Gastroesophageal sphincter (tissue), 3 donors: Measurements from ENCODE around the gene FRMD5.
"Not testable (repeated sequence)": the region's sequence is repeated elsewhere in the genome, so short reads cannot be mapped to it uniquely, and the experiment has no call there.

Experiments
- POLR2A ChIP-seq, 2 donors: fragments of 450-650 bp; IDR thresholded peaks; one replicate each; pipeline ENCODE4 v1.6.1; 2017; ENCODE audit warnings: antibody characterized with exemption in 2 of 2, mild to moderate bottlenecking in 2 of 2, moderate library complexity in 1 of 2
- TF ChIP-seq, protein P1 (sequence below), 4 experiments: fragments of 200-600 bp in 2 of 4; fragments of 450-650 bp in 2 of 4; sonication (generic) in 1 of 4; IDR thresholded peaks; one replicate each; pipeline ENCODE4 v1.5.1; 2017 to 2019; ENCODE audit warnings: antibody characterized with exemption in 4 of 4, mild to moderate bottlenecking in 2 of 4, moderate library complexity in 2 of 4

GRCh38 chr15:43866636-43867035, 328.4 kb downstream of the FRMD5 start:
- TF ChIP-seq POLR2A (IDR thresholded peaks at IDR 0.05), result not testable (repeated sequence)
- TF ChIP-seq, protein P1, sequence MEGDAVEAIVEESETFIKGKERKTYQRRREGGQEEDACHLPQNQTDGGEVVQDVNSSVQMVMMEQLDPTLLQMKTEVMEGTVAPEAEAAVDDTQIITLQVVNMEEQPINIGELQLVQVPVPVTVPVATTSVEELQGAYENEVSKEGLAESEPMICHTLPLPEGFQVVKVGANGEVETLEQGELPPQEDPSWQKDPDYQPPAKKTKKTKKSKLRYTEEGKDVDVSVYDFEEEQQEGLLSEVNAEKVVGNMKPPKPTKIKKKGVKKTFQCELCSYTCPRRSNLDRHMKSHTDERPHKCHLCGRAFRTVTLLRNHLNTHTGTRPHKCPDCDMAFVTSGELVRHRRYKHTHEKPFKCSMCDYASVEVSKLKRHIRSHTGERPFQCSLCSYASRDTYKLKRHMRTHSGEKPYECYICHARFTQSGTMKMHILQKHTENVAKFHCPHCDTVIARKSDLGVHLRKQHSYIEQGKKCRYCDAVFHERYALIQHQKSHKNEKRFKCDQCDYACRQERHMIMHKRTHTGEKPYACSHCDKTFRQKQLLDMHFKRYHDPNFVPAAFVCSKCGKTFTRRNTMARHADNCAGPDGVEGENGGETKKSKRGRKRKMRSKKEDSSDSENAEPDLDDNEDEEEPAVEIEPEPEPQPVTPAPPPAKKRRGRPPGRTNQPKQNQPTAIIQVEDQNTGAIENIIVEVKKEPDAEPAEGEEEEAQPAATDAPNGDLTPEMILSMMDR (IDR thresholded peaks at IDR 0.05), result not testable (repeated sequence)
